B cell (primary cell): ENCODE data around the gene CDK5RAP1.

Experiments used
- EZH2 ChIP-seq: IDR thresholded peaks from 2 replicates; pipeline ENCODE4 v1.6.1; 2012; ENCODE audit warnings: borderline replicate concordance, low read depth, mild to moderate bottlenecking, moderate library complexity, low read length; ENCODE audit not compliant: insufficient read depth, poor library complexity, severe bottlenecking
- TF ChIP-seq, protein P1 (sequence below): fragments of 200-600 bp; IDR thresholded peaks from one replicate; pipeline ENCODE4 v1.8.0; 2022; ENCODE audit warnings: antibody characterized with exemption, mild to moderate bottlenecking

GRCh38 chr20:33362898-33363297, 38.4 kb downstream of the CDK5RAP1 start:
- TF ChIP-seq, protein P1, sequence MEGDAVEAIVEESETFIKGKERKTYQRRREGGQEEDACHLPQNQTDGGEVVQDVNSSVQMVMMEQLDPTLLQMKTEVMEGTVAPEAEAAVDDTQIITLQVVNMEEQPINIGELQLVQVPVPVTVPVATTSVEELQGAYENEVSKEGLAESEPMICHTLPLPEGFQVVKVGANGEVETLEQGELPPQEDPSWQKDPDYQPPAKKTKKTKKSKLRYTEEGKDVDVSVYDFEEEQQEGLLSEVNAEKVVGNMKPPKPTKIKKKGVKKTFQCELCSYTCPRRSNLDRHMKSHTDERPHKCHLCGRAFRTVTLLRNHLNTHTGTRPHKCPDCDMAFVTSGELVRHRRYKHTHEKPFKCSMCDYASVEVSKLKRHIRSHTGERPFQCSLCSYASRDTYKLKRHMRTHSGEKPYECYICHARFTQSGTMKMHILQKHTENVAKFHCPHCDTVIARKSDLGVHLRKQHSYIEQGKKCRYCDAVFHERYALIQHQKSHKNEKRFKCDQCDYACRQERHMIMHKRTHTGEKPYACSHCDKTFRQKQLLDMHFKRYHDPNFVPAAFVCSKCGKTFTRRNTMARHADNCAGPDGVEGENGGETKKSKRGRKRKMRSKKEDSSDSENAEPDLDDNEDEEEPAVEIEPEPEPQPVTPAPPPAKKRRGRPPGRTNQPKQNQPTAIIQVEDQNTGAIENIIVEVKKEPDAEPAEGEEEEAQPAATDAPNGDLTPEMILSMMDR, result no peak
- no peak for TF ChIP-seq EZH2
